Astrocyte of the spinal cord (primary cell): Measurements from ENCODE around the gene NME1.

Experiments used
- DNase-seq: peaks from one replicate; pipeline ENCODE4 v3.0.0; 2011; ENCODE audit warnings: low read depth, low spot score
- H3K4me3 ChIP-seq: 2 replicates; pipeline ENCODE4 v1.5.1; 2011; ENCODE audit warnings: low read depth, mild to moderate bottlenecking, low read length, moderate library complexity
- in situ Hi-C: cut with HindIII; loops from 2 replicates; pipeline ENCODE4 v1.10.0; 2017; ENCODE audit warnings: low sequenced_read_pairs
- TF ChIP-seq, protein P1 (sequence below): IDR thresholded peaks from 2 replicates; pipeline ENCODE4 v1.5.1; 2012; ENCODE audit warnings: low read depth, mild to moderate bottlenecking, low read length, inconsistent platforms

NME1 gene

DNA sequence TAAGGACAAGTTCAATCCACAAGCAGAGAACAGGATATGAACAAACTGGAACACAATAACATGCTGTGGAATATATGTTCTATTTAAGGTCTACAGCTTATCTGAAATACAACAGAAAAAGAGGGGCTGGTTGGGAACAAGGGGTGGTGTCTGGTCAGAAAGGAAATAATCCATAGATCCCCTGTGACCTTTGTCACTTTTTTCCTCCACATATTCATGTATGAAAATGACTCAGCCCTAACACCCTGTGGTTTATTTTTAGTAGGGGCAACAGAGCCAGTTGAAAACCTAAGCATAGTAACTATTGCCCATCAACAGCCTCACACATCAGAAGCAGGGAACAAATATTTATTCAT lies 20.4 kb upstream of the NME1 start:
- TF ChIP-seq, protein P1, sequence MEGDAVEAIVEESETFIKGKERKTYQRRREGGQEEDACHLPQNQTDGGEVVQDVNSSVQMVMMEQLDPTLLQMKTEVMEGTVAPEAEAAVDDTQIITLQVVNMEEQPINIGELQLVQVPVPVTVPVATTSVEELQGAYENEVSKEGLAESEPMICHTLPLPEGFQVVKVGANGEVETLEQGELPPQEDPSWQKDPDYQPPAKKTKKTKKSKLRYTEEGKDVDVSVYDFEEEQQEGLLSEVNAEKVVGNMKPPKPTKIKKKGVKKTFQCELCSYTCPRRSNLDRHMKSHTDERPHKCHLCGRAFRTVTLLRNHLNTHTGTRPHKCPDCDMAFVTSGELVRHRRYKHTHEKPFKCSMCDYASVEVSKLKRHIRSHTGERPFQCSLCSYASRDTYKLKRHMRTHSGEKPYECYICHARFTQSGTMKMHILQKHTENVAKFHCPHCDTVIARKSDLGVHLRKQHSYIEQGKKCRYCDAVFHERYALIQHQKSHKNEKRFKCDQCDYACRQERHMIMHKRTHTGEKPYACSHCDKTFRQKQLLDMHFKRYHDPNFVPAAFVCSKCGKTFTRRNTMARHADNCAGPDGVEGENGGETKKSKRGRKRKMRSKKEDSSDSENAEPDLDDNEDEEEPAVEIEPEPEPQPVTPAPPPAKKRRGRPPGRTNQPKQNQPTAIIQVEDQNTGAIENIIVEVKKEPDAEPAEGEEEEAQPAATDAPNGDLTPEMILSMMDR, result no peak
- H3K4me3 ChIP-seq, result no peak overlapping the region
- in situ Hi-C loops, result no loop called here
- DNase-seq, result no peak

DNA sequence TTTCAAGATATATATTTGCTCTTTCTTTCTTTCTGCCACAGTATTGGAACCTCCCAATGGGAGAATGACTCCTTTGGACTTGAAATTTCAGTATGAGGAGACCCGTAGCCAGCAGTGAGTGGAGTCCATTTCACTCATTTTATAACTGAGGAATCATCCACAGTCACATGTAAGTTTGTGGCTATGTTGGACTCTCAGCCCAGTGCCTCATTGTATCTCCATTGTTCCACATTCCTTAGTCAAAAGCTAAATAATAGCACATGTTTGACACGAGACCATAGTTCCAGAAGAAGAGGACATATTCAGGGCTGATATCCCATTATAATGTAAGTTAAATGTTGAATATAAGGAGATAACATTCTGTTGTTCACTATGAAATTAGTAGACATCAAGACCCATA lies 20.0 kb upstream of the NME1 start:
- TF ChIP-seq, protein P1, result no peak
- no peak for DNase-seq
- no peak overlapping the region for H3K4me3 ChIP-seq
- in situ Hi-C loops, result no loop called here

DNA sequence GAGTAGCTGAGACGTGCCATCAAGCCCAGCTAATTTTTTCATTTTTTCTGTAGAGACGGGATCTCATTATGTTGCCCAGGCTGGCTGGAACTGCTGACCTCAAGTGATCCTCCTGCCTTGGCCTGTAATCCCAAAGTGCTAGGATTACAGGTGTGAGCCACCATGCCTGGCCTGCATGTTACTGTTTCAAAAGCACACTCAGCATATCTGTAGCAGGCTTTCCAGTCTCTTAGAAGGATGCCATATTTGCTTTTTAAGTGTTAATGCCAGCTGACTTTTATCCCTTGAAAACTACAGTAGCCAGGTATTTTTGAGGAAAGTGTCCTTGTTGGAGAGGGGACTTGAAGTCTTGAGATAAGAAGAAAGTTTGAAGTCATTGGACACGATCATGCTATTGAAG lies 17.4 kb upstream of the NME1 start:
- no peak for DNase-seq
- H3K4me3 ChIP-seq, result no peak overlapping the region
- in situ Hi-C loops, result no loop called here
- TF ChIP-seq, protein P1, result no peak

DNA sequence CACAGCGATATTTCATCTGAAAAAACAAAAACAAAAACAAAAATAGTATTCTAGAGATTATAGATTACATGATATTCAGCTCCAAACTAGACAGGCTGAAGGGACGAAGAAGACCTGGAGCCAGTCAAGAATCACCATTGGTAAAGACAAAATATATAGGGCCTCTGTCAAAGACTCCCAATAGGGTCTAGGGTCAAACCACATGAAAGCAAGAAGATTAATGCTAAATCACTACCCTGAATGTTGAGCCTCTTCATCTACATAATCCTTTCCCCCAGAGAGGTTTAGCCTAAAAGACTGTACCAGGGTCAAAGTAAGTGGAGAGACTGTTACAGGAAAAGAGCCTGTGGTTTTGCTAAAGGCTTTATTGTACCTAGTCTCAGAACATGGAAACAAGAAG lies 10.8 kb upstream of the NME1 start:
- DNase-seq, result no peak
- TF ChIP-seq, protein P1, result no peak
- in situ Hi-C loops, result no loop called here
- no peak overlapping the region for H3K4me3 ChIP-seq

DNA sequence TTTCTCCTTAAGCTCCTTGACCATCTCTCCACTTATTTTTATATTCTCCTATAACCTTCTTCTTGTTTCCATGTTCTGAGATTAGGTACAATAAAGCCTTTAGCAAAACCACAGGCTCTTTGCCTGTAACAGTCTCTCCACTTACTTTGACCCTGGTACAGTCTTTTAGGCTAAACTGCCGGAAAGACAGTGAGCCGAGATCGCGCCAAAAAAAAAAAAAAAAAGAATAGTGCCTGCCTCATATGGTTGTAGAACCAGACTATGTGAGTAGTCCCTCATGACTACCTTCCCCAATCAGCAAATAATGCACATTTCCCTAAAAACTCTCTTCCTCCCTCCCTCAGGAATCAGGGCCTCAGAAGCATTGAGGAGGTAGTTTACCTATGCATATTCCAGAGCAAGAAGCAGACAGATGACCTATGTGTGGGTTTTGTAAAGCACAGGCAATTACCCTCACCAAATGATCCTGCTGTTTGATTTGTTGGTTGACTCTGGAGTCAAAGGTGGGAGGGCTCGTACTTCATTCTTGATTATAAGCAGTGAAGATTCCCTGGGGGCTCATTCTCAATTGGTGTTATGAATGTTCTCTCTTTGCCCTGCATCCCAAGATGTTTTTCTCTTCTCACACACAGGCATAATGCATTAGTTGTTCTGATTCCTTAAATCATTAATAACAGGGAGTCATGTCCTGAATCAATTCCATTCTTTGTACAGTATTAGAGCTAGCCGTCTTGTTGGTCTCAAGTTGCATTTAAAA lies 8.9 kb upstream of the NME1 start:
- no peak for DNase-seq

DNA sequence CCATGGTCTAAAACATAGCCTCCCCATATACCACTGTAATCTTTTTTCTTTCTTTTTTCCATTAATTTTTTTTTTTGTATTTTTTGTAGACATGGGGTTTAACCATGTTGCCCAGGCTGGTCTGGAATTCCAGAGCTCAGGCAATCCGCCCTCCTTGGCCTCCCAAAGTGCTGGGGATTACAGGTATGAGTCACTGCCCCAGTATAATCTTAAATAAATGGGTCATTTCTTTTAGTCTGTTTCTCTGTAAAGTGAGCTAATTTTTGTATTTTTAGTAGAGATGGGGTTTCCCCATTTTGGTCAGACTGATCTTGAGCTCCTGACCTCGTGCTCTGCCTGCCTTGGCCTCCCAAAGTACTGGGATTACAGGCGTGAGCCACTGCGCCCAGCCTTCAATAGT lies 5.7 kb upstream of the NME1 start:
- TF ChIP-seq, protein P1, result no peak
- no peak for DNase-seq
- no peak overlapping the region for H3K4me3 ChIP-seq
- in situ Hi-C loops, result no loop called here

More for the DNA sequence above, 8.9 kb upstream of the NME1 start:
- in situ Hi-C loops, result no loop called here
- H3K4me3 ChIP-seq, result no peak overlapping the region
- TF ChIP-seq, protein P1, result no peak
